ENCODE measurements around the gene TRMO. TPM values are rescaled to one million over a fixed set of nuclear protein-coding genes. Genes with fewer than 3 reads are reported as not detected.

TRMO gene
- total RNA-seq, 2 donors from 2014 or later = 15.4 TPM

- ATAC-seq (replicated peaks in 1 of 2) (peak; percentile 62 to 65), DNase-seq (peak; percentile 68 to 76)
- Mint-ChIP-seq H3K4me3 (no peak overlapping the region), H3K27ac (no peak overlapping the region), H3K36me3 (ENCODE audit: insufficient read depth in 2 of 2) (peaks cover 8 to 9% of the 10 kb centered on the region in 2 donors), H3K9me3 (peaks cover 0 to 2% of the 10 kb centered on the region in 2 donors), H3K4me1 (ENCODE audit: low read depth) (peaks cover 9% of the 10 kb centered on the region), H3K27me3 (ENCODE audit: low read depth) (no peaks in the 10 kb centered on the region)
Measured at GRCh38 chr9:97889941-97890887, 32.1 kb downstream of the TRMO start.

GRCh38 chr9:97880336-97880735 lies 42.0 kb downstream of the TRMO start:
- Mint-ChIP-seq H3K27ac (no peak overlapping the region), H3K4me1 (ENCODE audit: low read depth) (no peaks in the 10 kb centered on the region), H3K9me3 (no peaks in the 10 kb centered on the region), H3K36me3 (ENCODE audit: insufficient read depth in 2 of 2) (no peaks in the 10 kb centered on the region), H3K4me3 (no peak overlapping the region), H3K27me3 (ENCODE audit: low read depth) (peaks cover 5% of the 10 kb centered on the region)
- DNase-seq = no peak
- no peak for ATAC-seq (replicated peaks in 1 of 2)

DNA sequence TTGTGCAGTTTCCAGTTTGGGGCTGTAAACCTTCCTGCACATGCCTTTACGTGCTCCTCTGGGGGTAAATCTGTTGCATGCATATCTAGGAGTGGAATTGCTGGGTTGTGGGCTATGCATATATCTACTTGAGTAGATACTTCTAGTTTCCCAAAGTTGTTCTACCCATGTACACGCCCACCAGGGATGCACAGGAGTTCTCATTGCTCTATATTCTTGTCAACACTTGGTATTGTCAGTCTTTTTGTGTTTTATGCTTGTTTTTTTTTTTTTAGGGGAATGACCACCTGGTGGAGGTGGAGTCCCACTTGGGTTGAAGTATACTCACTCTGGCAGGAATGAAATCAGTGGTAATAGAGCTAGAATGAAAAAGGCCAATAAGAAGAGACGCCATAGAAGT lies 46.2 kb downstream of the TRMO start:
- no peak for DNase-seq
- no peak for ATAC-seq (replicated peaks in 1 of 2)
- Mint-ChIP-seq H3K4me1 (ENCODE audit: low read depth) (no peaks in the 10 kb centered on the region), H3K4me3 (no peak overlapping the region), H3K9me3 (peaks cover 0 to 1% of the 10 kb centered on the region in 2 donors), H3K36me3 (ENCODE audit: insufficient read depth in 2 of 2) (no peaks in the 10 kb centered on the region), H3K27me3 (ENCODE audit: low read depth) (no peaks in the 10 kb centered on the region), H3K27ac (no peak overlapping the region)

DNA sequence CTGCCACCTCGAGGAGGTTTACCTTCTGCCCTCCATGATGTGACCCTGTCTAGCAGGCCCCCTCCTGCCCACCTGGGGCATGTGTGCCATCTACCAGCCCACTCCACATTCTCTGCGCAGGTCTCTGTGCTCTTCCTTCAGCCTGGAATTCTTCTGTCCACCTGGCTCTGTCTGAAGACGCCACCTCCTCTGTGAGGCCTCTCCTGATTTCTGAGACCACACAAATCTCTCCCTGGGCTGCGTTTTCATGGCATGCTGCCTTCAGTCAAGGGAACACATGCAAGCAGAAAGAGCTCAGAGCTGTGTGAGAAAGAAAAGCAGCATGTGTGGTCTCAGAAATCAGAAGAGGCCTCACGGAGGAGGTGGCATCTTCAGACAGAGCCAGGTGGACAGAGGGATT lies 47.2 kb downstream of the TRMO start:
- Mint-ChIP-seq H3K4me3 (no peak overlapping the region), H3K27me3 (ENCODE audit: low read depth) (no peaks in the 10 kb centered on the region), H3K27ac (no peak overlapping the region), H3K4me1 (ENCODE audit: low read depth) (no peaks in the 10 kb centered on the region), H3K36me3 (ENCODE audit: insufficient read depth in 2 of 2) (no peaks in the 10 kb centered on the region), H3K9me3 (peaks cover 0 to 1% of the 10 kb centered on the region in 2 donors)
- ATAC-seq (replicated peaks in 1 of 2) = no peak
- DNase-seq = no peak

GRCh38 chr9:97874624-97875023 lies 47.7 kb downstream of the TRMO start:
- H3K9me3 Mint-ChIP-seq = peaks cover 0 to 1% of the 10 kb centered on the region in 2 donors
- no peak overlapping the region for H3K27ac Mint-ChIP-seq
- H3K36me3 Mint-ChIP-seq (ENCODE audit: insufficient read depth in 2 of 2) = no peaks in the 10 kb centered on the region
- no peaks in the 10 kb centered on the region for H3K4me1 Mint-ChIP-seq (ENCODE audit: low read depth)
- H3K27me3 Mint-ChIP-seq (ENCODE audit: low read depth) = no peaks in the 10 kb centered on the region
- no peak overlapping the region for H3K4me3 Mint-ChIP-seq
- DNase-seq (no peak), ATAC-seq (replicated peaks in 1 of 2) (no peak)

GRCh38 chr9:97873882-97874281 lies 48.4 kb downstream of the TRMO start:
- Mint-ChIP-seq H3K27me3 (ENCODE audit: low read depth) (no peaks in the 10 kb centered on the region), H3K27ac (no peak overlapping the region)

GRCh38 chr9:97873425-97873824 lies 48.9 kb downstream of the TRMO start:
- ATAC-seq (replicated peaks in 1 of 2) (no peak), DNase-seq (no peak)
- Mint-ChIP-seq H3K36me3 (ENCODE audit: insufficient read depth in 2 of 2) (peaks cover 0 to 2% of the 10 kb centered on the region in 2 donors), H3K4me1 (ENCODE audit: low read depth) (no peaks in the 10 kb centered on the region), H3K27ac (no peak overlapping the region), H3K4me3 (no peak overlapping the region), H3K27me3 (ENCODE audit: low read depth) (no peaks in the 10 kb centered on the region), H3K9me3 (peaks cover 0 to 1% of the 10 kb centered on the region in 2 donors)

More at GRCh38 chr9:97873882-97874281, 48.4 kb downstream of the TRMO start:
- no peaks in the 10 kb centered on the region for H3K36me3 Mint-ChIP-seq (ENCODE audit: insufficient read depth in 2 of 2)
- no peak for ATAC-seq (replicated peaks in 1 of 2)
- no peak overlapping the region for H3K4me3 Mint-ChIP-seq
- peaks cover 0 to 1% of the 10 kb centered on the region in 2 donors for H3K9me3 Mint-ChIP-seq
- DNase-seq = no peak
- no peaks in the 10 kb centered on the region for H3K4me1 Mint-ChIP-seq (ENCODE audit: low read depth)

DNA sequence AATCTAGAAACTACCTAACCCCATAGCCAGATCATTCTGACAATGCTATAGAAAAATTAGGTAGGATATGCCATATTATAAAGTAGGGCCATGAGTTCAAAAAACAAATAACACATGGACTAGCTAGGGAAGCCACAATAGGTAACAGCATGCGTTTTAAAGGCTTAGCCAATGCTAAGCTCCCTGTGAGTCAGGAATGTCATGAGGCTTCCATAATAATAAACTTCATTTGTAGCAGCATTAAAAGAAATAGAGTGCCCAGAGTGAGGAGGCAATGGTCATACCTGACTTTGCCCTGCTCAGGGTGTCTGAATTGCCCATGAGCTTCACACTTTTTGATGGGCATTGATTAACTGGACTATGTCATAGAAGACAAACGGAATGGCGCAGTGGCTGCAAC lies 53.4 kb downstream of the TRMO start:
- H3K36me3 Mint-ChIP-seq (ENCODE audit: insufficient read depth in 2 of 2) = peaks cover 10 to 18% of the 10 kb centered on the region in 2 donors
- peaks cover 18% of the 10 kb centered on the region for H3K27me3 Mint-ChIP-seq (ENCODE audit: low read depth)
- no peak for ATAC-seq (replicated peaks in 1 of 2)
- H3K9me3 Mint-ChIP-seq = peaks cover 4 to 9% of the 10 kb centered on the region in 2 donors
- no peak for DNase-seq
- no peak overlapping the region for H3K4me3 Mint-ChIP-seq
- no peak overlapping the region for H3K27ac Mint-ChIP-seq
- no peaks in the 10 kb centered on the region for H3K4me1 Mint-ChIP-seq (ENCODE audit: low read depth)

DNA sequence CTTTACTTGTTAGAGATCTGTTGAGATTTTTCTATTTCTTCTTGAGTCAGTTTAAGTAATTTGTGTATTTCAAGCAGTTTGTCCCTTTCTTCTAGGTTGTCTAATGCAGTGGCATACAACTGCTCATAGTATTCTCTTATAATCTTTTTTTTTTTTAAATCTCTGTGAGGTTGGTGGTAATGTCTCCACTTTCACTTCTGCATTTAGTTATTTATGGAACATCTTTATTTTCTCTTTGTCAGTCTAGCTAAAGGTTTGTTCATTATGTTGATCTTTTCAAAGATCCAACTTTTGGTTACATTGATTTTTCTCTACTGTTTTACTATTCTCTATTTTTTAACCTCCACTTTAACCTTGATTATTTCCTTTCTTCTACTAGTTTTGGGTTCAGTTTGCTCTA lies 55.5 kb downstream of the TRMO start:
- ATAC-seq (replicated peaks in 1 of 2) (no peak), DNase-seq (no peak)
- Mint-ChIP-seq H3K9me3 (peaks cover 2 to 9% of the 10 kb centered on the region in 2 donors), H3K4me3 (no peak overlapping the region), H3K36me3 (ENCODE audit: insufficient read depth in 2 of 2) (peaks cover 10 to 18% of the 10 kb centered on the region in 2 donors), H3K27ac (no peak overlapping the region), H3K4me1 (ENCODE audit: low read depth) (no peaks in the 10 kb centered on the region), H3K27me3 (ENCODE audit: low read depth) (peaks cover 24% of the 10 kb centered on the region)

DNA sequence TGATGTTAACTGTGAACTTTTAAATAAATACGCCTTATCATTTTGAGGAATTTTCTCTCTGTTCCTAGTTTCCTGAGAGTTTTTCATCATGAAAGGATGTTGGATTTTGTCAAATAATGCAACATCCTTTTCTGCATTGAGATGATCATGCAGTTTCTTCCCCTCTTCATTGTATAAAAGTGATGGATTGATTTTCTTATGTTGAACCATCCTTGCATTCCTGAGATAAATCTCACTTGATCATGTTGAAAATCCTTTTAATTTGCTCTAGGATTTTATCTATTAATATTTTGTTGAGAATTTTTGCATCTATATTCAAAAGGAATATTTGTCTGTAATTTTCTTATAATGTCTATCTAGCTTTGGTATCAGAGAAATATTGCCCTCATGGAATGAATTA lies 56.0 kb downstream of the TRMO start:
- Mint-ChIP-seq H3K27ac (no peak overlapping the region), H3K4me1 (ENCODE audit: low read depth) (no peaks in the 10 kb centered on the region), H3K4me3 (no peak overlapping the region), H3K9me3 (peaks cover 2 to 9% of the 10 kb centered on the region in 2 donors), H3K27me3 (ENCODE audit: low read depth) (peaks cover 30% of the 10 kb centered on the region), H3K36me3 (ENCODE audit: insufficient read depth in 2 of 2) (peaks cover 10 to 18% of the 10 kb centered on the region in 2 donors)
- no peak for DNase-seq
- ATAC-seq (replicated peaks in 1 of 2) = no peak

GRCh38 chr9:97864396-97864795 lies 57.9 kb downstream of the TRMO start:
- peaks cover 10 to 18% of the 10 kb centered on the region in 2 donors for H3K36me3 Mint-ChIP-seq (ENCODE audit: insufficient read depth in 2 of 2)
- no peak for DNase-seq
- peaks cover 2 to 9% of the 10 kb centered on the region in 2 donors for H3K9me3 Mint-ChIP-seq
- ATAC-seq (replicated peaks in 1 of 2) = no peak
- H3K27me3 Mint-ChIP-seq (ENCODE audit: low read depth) = peaks cover 48% of the 10 kb centered on the region
- no peaks in the 10 kb centered on the region for H3K4me1 Mint-ChIP-seq (ENCODE audit: low read depth)
- no peak overlapping the region for H3K27ac Mint-ChIP-seq
- H3K4me3 Mint-ChIP-seq = no peak overlapping the region

DNA sequence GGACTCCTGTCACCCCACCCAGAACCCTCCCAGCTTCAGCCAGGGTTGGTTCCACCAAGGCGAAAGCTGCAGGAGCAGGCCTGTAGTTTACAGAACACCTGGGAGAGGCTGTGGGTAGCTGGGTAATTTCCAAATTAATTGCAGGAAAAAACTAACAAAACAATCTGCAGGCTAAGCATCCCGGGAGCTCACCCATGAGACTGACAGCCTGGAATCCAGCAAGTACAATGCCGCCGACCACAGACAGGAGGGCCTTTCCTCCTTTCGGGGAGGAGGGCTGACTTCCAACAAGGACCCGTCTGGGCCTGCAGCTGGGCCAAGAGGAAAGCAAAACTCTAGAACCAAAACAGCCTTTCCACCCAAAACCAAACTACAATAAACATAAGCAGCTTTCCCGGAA lies 59.0 kb downstream of the TRMO start:
- H3K4me1 Mint-ChIP-seq (ENCODE audit: low read depth) = peaks cover 5% of the 10 kb centered on the region
- ATAC-seq (replicated peaks in 1 of 2) = no peak

GRCh38 chr9:97861148-97861475 lies 61.2 kb downstream of the TRMO start:
- ATAC-seq (replicated peaks in 1 of 2) (no peak), DNase-seq (no peak)
- peaks cover 20% of the 10 kb centered on the region for H3K4me1 Mint-ChIP-seq (ENCODE audit: low read depth)
- H3K9me3 Mint-ChIP-seq = peaks cover 2 to 7% of the 10 kb centered on the region in 2 donors
- H3K27me3 Mint-ChIP-seq (ENCODE audit: low read depth) = peaks cover 70% of the 10 kb centered on the region
- peaks cover 4 to 5% of the 10 kb centered on the region in 2 donors for H3K36me3 Mint-ChIP-seq (ENCODE audit: insufficient read depth in 2 of 2)
- H3K27ac Mint-ChIP-seq = no peak overlapping the region
- no peak overlapping the region for H3K4me3 Mint-ChIP-seq

More for the DNA sequence above, 59.0 kb downstream of the TRMO start:
- DNase-seq = no peak
- Mint-ChIP-seq H3K4me3 (no peak overlapping the region), H3K9me3 (peaks cover 2 to 9% of the 10 kb centered on the region in 2 donors), H3K36me3 (ENCODE audit: insufficient read depth in 2 of 2) (peaks cover 10 to 15% of the 10 kb centered on the region in 2 donors), H3K27ac (no peak overlapping the region), H3K27me3 (ENCODE audit: low read depth) (peaks cover 59% of the 10 kb centered on the region)

Measured in activated T-cell treated with anti-CD3 and anti-CD28 coated beads, Interleukin-2, amount 50 U/mL, for 72 hours (primary cell).